Putamen (tissue), 1 donor: ENCODE measurements around the gene HEATR3.
"Not testable (repeated sequence)": the region's sequence is repeated elsewhere in the genome, so short reads cannot be mapped to it uniquely, and the experiment has no call there.

Experiments used
- DNase-seq: peaks from one replicate; pipeline ENCODE4 v3.0.0-alpha.2; 2016; ENCODE audit warnings: low spot score

The HEATR3 gene

DNA sequence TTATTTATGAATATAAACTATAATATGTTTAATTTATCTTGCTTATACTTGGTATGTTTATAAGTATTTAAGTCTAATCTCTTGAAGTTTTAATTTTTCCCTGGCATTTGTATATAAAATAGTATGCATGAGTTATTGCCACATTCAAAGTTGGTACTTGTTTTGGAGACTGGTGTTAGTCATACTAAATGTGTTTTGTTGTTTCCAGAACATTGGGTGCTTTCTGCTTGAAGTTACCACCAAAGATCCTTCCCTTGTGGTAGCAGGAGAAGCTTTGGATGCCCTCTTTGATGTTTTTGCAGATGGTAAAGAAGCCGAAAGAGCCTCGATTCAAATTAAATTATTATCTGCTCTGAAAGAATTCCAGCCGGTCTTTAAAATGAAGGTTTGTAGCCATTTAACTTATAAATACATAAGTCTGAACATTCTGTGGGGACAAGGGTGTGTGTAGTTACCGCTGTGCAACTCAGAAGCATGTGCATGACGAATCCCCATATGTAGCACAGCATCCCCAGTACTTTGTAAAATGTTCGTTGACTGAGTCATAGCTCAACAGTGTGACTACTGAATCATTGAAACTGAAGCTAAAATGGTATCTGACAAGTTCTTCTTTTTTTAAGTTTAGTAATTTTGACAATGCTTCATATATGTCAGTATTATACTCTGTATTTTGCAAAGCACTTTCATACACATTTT is 36.4 kb downstream of the HEATR3 start:
- no peak for DNase-seq

DNA sequence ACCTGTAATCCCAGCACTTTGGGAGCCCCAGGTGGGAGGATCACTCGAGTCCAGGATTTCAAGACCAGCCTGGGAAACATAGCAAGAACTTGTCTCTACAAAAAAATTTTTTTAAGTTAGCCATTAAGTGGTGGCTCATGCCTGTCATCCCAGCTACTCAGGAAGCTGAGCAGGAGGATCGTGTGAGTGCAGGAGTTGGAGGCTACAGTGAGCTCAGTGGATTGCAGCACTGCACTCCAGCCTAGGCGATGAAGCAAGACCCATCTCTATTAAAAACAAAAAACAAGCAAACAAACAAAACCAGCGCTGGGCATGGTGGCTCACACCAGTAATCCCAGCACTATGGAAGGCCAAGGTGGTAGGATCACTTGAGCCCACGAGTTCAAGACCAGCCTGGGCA is 38.0 kb downstream of the HEATR3 start:
- DNase-seq = no peak

DNA sequence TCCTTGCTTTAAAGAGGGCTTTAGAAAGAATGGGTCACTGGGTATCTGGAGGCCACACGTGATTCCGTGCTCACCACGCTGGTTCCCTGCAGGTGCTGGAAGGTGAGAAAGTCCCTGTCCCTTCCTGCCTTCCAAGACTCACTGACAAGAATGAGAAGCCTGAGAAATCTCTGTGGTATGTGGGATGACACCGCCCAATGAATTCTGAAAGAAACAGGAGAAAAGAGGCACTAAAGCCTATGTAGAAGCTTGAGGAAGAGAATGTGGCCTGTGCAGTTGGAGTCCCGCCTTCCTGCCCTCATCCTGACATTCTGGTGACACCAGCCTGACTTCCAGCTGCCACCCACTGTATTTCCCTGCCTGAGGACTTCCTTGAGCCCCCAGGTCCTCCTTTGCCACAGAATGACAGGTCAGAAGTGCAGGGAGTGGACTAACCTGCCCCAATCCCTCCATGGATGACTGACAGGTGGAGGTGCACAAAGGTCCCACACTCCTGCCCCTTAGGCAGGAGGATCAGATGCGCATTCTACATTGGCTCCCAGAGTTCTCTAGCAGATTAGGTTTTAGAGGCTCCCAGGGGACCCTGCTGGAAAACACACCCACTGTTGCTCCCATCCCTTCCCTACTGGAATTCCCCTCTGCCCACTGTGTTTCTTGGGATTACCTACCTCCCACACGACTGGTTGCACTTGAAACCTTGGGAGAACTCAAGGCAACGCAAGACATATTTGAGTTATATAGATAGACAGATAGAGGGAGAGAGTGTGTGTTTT is 48.8 kb downstream of the HEATR3 start:
- DNase-seq = no peak

DNA sequence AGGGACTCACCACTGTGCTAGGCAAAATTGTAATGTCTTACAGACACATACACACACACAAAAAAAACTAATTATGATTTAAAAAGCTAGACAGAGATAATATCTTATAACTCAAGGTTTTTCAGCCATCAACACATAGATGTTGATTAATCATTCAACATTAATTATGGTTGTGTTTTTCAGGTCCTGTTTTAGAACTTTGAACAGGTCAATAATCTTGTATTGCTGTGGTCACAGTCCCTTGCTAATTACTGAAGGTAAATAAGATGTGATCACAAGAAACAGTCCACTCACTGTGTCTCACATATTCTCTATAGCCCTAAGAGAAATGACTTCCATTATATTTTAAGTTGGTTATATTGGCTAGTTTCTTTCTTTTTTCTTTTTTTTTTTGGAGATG is 54.9 kb downstream of the HEATR3 start:
- no peak for DNase-seq

DNA sequence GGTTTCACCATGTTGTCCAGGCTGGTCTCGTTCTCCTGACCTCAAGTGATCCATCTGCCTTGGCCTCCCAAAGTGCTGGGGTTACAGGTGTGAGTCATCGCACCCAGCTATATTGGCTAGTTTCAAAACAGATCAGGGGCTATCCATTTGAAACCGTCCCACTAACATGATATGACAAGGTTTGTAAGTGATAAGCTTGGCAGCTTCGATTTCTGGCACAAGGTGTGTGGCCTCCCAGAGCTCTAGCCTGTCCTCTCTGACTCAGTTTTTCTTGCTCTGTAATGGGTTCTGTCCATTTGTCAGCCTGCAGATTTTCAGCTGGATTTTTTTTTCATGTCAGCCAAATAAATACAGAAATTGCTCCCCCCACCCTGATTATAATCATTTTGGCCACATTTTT is 55.5 kb downstream of the HEATR3 start:
- no peak for DNase-seq

DNA sequence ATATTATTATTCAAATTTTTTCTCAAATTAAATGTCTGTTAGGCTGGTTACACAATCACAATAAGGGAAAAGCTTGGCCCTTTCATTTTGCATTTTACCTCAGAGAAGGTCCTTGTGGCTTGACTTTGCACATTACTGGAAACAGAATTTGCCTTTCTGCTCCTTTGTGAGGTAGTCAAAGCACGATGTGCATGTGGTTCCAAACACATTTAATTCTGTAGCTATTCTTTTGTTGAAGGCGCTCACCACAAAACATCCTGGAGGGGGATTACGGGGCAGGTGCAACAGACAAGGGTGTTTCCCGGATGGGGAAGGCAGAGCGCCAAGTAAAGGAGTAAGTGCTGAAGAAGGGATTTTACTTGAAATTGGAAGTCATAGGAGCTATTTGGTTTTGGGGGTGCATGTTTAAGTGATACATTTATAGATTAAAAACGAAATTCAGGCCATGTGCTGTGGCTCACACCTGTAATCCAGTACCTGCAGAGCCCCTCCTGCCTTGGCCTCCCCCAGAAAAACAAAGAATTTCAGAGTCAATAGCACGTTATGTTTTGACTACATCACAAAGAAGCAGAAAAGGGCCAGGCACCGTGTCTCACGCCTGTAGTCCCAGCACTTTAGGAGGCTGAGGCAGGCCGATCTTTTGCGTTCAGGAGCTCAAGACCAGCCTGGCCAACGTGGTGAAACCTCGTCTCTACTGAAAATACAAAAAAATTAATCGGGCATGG is 56.1 kb downstream of the HEATR3 start:
- DNase-seq = no peak

DNA sequence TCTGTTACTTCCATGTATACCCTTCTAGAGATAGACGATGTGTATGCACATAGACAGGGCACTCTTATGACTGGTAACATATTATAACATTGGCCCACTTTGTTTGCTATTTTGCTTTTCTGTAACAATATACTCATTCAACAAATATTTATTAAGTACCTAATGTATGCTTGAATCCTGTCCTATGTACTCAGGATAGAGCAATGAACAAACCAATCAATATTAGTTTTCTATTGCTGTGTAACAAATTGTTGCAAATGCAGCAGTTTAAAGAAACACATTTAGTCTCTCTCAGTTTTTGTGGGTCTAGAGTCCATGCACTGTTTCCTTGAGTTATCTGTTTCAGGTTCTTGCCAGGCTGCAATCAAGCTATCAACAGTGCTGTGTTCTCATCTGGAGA is 57.6 kb downstream of the HEATR3 start:
- no peak for DNase-seq

DNA sequence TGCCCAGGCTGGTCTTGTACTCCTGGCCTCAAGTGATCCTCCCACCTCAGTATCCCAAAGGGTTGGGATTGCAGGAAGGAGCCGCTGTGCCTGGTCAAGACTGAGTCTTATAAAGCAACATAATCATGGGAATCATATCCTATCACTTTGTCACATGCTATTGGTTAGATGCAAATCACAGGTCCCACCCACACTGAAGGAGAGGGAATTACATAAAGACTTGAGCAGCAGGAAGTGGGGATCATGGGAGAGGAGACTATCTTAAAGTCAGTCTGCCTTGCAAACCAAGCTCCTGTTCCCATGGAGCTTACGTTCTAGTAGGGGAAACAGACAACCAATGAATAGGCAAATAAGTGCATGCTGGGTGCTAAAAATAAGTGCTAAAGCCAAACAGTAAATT is 59.0 kb downstream of the HEATR3 start:
- no peak for DNase-seq

DNA sequence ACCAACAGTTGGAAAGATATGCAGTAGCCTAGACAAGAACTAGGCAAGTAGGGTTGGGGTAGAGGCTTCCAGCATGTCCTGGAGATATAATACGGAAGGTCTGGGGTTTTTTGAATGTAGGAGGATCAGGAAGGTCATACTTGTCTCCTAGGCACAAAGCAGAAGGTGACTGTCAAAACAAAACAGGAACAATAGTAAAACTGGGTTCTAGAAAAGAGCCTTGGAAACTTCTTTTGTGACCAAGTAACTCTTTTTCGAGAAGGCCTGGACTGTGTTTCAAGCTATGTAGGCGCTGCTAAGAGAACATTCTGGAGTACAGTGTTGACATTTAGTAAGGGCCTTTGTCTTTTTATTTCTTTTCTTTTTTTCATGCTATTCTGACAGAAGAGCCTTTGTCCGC is 60.4 kb downstream of the HEATR3 start:
- no peak for DNase-seq

DNA sequence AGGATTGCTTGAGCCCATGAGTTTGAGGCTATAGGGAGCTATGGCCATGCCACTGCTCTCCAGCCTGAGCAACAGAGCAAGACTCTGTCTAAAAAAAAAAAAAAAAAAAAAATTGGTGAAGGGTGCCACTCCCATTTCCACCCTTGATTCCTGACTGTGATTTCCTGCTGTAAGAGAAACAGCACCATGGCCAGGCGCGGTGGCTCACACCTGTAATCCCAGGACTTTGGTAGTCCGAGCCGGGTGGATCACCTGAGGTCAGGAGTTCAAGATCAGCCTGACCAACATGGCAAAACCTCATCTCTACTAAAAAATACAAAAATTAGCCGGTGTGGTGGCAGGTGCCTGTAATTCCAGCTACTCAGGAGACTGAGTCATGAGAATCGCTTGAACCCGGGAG is 66.8 kb downstream of the HEATR3 start:
- not testable (repeated sequence) for DNase-seq

DNA sequence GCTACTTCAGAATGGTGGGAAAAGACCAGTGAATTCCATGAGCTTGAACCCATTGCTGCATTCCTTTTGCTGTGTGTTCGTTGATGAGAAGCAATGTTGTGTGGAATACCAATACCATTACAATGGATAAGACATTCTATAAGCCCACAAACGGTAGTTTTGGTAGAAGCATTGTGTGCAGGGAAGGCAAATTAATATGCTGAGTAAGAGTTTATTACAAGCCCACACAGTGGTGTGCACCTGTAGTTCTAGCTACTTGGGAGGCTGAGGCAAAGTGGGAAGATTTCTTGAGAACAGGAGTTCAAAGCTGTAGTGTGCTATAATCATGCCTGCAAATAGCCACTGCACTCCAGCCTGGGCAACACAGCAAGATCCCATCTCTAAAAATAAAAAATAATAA is 67.4 kb downstream of the HEATR3 start:
- DNase-seq = no peak

DNA sequence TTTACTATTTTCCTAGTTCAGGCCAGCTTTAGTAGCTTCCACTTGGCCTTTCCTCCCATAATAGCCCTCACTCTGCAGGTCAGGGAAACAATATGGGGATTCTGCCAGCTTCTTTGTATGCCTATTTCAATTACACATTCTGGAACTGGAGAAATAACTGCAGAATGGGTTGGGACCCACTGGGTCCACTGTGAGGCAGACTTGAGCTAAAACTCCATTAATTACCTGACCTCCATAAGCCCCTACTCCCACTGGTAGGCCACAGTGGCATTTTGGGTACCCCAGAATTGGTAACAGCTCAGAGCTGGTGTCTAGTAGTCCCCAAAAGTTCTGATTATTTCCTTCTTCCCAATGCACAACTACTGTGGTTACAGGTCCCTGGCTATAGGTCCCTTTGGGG is 70.6 kb downstream of the HEATR3 start:
- no peak for DNase-seq

DNA sequence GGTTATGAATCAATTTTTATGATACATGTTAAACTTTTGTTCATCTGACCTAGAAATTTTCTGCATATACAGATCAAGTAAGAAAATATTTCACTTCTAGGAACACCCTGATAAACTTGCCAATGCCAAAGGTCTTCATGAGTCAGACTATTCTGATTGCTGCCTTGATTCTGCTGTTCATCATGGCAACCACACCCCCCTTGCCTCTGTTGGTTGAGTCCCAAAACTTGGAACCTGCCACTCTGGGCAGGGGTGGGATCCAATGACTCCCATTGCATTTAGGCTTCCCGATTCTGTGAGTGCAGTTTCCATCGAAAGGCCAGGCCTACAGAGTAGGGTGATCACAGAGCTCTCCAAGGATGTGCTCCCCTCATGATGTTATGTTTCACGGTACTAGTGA is 71.5 kb downstream of the HEATR3 start:
- DNase-seq = no peak

DNA sequence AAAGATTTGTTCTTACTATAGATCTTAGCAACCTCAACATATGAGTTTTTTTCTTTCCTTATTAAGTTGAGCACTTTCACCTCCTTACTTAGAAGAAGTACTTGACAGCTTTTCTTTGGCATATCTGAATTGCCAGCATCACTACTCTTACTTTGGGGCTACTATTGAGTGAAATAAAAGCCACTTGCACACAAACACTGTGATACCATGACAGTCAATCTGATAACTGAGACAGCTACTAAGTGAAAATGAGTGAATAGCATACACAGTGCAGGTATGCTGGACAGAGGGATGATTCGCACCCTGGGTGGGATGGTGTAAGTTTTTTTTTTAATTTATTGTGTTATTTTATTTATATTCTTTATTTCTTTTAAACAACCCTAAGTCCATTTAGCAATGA is 73.8 kb downstream of the HEATR3 start:
- DNase-seq = no peak

DNA sequence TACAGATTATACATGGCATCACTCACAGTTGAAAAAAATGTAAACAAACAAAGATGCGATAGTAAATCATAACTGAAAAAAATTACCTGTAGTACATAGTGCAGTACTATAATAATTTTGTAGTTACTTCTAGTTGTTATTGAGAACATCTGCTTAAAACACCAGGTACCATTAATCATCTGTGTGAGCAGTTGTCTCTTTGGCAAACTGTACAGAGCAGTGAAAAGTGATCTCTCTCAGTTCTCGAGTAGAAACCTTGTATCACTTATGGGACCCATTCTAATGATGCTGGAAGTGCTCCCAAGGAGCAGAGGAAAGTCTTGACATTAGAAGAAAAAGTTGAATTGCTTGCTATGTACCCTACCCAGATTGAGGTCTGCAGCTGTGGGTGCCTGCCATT is 78.4 kb downstream of the HEATR3 start:
- DNase-seq = no peak

DNA sequence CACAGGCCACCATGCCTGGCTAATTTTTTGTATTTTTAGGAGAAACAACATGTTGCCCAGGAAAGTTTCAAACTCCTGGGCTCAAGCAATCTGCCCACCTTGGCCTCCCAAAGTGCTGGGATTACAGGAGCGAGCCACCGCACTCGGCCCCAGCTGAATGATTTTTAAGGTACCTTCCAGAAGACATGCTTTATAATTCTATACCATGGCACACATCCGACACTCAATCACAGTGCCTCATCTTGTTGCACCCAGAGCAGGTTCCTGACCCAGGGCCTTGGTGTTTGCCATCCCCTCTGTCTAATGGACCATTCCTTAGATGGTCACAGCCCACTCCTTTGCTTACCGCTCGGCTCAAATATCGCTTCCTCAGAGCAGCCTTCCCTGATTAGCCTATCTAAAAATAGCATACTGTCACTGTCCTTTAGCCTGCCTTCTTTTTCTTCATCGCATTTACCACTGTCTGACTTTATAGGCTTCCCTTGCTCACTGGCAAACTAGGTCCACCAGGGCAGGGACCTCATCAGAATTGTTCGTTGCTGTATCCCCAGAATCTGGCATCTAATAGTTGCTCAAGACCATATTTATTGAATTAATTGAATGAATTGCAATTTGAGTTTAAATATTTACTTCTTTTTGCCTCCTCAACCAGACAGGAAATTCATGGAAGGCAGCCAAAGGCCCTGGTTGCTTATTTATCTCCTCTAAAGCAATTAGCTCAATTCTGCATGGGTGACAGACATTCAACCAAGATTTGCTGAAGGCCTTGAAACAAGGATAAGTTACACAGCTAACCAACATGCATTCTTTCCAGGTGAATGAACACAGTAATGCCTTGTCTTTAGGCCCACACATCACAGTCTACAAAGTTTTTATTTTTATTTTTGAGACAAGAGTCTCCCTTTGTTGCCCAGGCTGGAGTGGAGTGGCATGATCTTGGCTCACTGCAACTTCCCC is 81.0 kb downstream of the HEATR3 start:
- DNase-seq = no peak

DNA sequence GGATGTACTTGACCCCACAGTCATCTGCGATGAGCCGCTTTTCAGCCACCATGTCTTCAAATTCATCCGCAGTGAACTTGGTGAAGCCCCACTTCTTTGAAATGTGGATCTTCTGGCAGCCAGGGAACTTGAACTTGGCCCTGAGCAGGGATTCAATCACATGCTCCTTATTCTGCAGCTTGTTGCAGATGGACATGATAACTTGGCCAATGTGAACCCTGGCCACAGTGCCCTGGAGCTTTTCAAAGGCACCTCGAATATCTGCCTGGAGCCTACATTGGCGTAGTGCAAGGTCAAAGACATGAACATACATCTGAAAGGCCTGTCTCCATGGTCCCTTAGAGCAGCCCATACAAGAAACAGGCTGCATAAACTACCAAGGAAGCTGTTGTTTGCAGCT is 85.6 kb downstream of the HEATR3 start:
- no peak for DNase-seq

DNA sequence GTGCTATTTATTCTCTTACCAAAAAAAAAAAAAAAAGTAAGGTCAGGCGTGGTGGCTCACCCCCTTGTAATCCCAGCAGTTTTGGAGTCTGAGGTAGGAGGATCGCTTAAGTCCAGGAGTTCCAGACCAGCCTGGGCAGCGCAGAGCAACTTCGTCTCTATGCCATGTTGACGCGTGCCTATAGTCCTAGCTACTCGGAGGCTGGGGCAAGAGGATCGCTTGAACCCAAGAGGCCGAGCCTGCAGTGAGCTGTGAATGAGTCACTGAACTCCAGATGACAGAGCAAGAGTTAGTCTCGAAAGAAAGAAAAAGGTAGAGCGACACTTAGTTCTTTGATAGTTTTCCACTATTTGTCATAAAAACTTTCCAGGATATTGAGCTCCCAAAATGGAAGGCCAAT is 86.0 kb downstream of the HEATR3 start:
- DNase-seq = no peak

DNA sequence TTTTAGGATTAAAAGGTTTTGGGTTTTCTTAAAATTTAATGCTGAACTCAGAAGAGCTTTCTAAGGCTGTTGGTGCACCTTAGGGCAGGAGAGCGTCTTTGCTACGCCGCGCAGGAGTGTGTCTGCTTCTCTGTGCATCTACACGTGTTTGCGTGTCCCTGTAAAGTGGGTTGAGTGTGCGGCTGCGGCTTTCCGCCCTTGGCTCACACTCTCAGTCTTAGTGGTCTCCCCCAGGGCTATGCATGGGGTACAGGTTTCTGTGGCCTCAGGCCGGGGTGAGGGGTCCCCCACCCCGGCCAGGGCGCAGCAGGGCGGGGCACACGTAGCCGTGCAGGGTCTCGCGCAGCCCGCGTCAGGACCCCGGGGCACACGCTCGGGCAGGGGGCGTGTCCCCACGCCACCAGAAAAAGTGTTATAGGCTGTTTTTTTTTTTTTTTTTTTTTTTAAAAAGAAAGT is 86.6 kb downstream of the HEATR3 start:
- DNase-seq = peak; percentile 41

DNA sequence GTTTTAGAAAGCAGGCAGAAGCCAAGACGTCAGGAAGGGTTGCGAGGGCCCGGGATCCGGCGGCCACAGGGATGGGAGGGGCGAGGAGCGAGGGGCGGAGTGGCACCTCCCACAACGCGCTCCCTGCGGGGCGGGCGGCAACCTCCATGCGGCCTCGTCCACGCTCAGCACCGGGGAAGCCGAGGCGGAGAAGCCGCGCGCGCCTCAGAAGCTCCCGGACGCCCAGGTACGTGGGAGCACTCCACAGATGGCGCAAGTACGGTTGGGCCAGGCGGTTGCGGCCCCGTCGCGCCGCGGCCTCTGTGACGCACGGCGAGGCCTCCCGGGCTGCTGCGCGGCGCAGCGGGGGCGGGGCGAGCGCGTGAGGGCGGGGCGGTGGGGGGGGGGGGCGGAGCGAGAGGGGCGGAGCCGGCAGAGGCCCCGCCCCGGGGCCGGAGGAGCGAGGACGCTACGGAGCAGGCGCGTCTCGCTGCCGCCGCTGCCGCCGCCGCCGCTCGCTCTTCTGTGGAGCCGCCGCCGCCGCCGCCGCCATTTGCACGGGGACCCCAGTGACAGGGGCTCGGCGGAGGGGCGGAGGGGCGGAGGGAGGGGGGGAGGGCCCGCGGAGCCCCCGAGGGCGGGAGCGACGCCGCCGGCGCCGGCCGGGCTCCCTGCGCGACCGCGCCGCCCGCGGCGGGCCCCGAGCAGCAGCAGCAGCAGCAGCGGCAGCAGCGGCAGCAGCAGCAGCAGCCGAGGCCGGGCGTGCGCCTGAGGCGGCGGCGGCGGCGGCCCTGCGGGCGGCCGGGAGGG is 87.2 kb downstream of the HEATR3 start, which contains the start of gene TENT4B:
Gene TENT4B (plus strand): TSS at position 500 of the 789 bp plus-strand sequence. CDS start 316 bp downstream, outside the sequence.
- peak; percentile 88 for DNase-seq
